ENCODE data around the gene DLGAP4. TPM values are rescaled to one million over a fixed set of nuclear protein-coding genes. Genes with fewer than 3 reads are reported as not detected.

DLGAP4 gene
- total and polyA plus RNA-seq, 2 of the 13 experiments (the other 11 are each of a cell fraction or from before 2014, with no cell fraction given) = 15.2 to 26.7 TPM

- peak overlapping the region; percentile 100 for H3K4me2 ChIP-seq (ENCODE audit: low read depth, low read length)
- ATAC-seq (peak; percentile 46), FAIRE-seq (no peak), DNase-seq (ENCODE audit: low spot score) (no peak)
- 3% methylated on average over 21 of the region's 21 CpGs for WGBS (ENCODE audit: low lambda C conversion rate)
- peak overlapping the region; percentile 49 for H3K27ac ChIP-seq (ENCODE audit: extremely low read length, insufficient read depth, low read length)
- no peaks in the 10 kb centered on the region; a peak in 1 of 5 replicates for H3K27me3 ChIP-seq (ENCODE audit: control insufficient read depth in 1 of 2, insufficient read depth in 2 of 2, low read length in 2 of 2)
- H3K4me3 ChIP-seq (replicated peaks in 1 of 3; ENCODE audit: insufficient read depth in 1 of 3, low read depth in 2 of 3, low read length in 3 of 3) = peak overlapping the region; percentile 71 to 90 (median 84)
- H3K36me3 ChIP-seq (replicated peaks in 1 of 2; ENCODE audit: control insufficient read depth in 1 of 2, insufficient read depth in 2 of 2, low read length in 2 of 2) = peaks cover 0 to 4% of the 10 kb centered on the region in 2 experiments; a peak in 2 of 5 replicates
- in situ Hi-C loops (cut with HindIII; ENCODE audit: extremely low pct_ligation_motif_present, low pct_unique_long_range_greater_than_20kb) = no loop called here
- POLR2A ChIA-PET = interaction anchor here (0.7 to 2.5 kb wide), 4 partner anchors 9 to 282 kb away, joined by 3 to 13 read pairs (median 6); partner anchors contain the start of gene RAB5IF
- CTCF ChIA-PET (ENCODE audit: low intra/inter-chr PET ratio, low total read pairs) = no interaction called here
- H3K9me3 ChIP-seq (ENCODE audit: low read length) = no peaks in the 10 kb centered on the region
- peak overlapping the region; percentile 86 for H3K9ac ChIP-seq (ENCODE audit: insufficient read depth, low read depth, low read length)
- no TSS peak for BruUV-seq (replicated peaks)
- no peak overlapping the region for H2AFZ ChIP-seq (ENCODE audit: low read length)
- peaks cover 33% of the 10 kb centered on the region for H4K20me1 ChIP-seq (ENCODE audit: insufficient read depth, low read length)
- peaks cover 60% of the 10 kb centered on the region for H3K4me1 ChIP-seq (ENCODE audit: insufficient read depth, low read length)
- intact Hi-C loops (cut with micrococcal nuclease; ENCODE audit: unreplicated experiment) = loop anchor here (10.0 kb wide), 1 partner anchor 112 kb away; the partner anchor contains the start of gene TGIF2
- H3K79me2 ChIP-seq (ENCODE audit: insufficient read depth, low read length) = peaks cover 40% of the 10 kb centered on the region
- TF ChIP-seq POLR2G (IDR thresholded peaks at IDR 0.05; ENCODE audit: low read depth, low read length) (no peak; the same call in none of the 2 replicates), SIN3B (IDR thresholded peaks at IDR 0.05; ENCODE audit: low read length) (no peak), ZNF350 (CRISPR knock-in tag; IDR thresholded peaks at IDR 0.05; ENCODE audit: borderline replicate concordance, low read depth) (peak; percentile 34; the same call in 1 of the 2 replicates), YY1 (IDR thresholded peaks at IDR 0.05; ENCODE audit: insufficient read depth, insufficient replicate concordance, low read depth, low read length) (no peak), ZNF383 (CRISPR knock-in tag; IDR thresholded peaks at IDR 0.05; ENCODE audit: borderline replicate concordance) (no peak), HNRNPL (IDR thresholded peaks at IDR 0.05; ENCODE audit: low read depth, low read length) (peak; percentile 99), ZNF619 (CRISPR knock-in tag; IDR thresholded peaks at IDR 0.05) (peak; percentile 23; the same call in 1 of the 2 replicates), ZNF280B (CRISPR knock-in tag; IDR thresholded peaks at IDR 0.05; ENCODE audit: borderline replicate concordance) (no peak; the same call in 1 of the 2 replicates)
- TF ChIP-seq, protein P1, sequence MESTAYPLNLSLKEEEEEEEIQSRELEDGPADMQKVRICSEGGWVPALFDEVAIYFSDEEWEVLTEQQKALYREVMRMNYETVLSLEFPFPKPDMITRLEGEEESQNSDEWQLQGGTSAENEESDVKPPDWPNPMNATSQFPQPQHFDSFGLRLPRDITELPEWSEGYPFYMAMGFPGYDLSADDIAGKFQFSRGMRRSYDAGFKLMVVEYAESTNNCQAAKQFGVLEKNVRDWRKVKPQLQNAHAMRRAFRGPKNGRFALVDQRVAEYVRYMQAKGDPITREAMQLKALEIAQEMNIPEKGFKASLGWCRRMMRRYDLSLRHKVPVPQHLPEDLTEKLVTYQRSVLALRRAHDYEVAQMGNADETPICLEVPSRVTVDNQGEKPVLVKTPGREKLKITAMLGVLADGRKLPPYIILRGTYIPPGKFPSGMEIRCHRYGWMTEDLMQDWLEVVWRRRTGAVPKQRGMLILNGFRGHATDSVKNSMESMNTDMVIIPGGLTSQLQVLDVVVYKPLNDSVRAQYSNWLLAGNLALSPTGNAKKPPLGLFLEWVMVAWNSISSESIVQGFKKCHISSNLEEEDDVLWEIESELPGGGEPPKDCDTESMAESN (CRISPR knock-in tag; conservative IDR thresholded peaks at IDR 0.05) = peak; percentile 42; the same call in 1 of the 2 replicates
- TF ChIP-seq, protein P2, sequence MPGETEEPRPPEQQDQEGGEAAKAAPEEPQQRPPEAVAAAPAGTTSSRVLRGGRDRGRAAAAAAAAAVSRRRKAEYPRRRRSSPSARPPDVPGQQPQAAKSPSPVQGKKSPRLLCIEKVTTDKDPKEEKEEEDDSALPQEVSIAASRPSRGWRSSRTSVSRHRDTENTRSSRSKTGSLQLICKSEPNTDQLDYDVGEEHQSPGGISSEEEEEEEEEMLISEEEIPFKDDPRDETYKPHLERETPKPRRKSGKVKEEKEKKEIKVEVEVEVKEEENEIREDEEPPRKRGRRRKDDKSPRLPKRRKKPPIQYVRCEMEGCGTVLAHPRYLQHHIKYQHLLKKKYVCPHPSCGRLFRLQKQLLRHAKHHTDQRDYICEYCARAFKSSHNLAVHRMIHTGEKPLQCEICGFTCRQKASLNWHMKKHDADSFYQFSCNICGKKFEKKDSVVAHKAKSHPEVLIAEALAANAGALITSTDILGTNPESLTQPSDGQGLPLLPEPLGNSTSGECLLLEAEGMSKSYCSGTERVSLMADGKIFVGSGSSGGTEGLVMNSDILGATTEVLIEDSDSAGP (CRISPR knock-in tag; IDR thresholded peaks at IDR 0.05; ENCODE audit: borderline replicate concordance) = peak; percentile 63; the same call in 1 of the 2 replicates
- TF ChIP-seq, protein P3, sequence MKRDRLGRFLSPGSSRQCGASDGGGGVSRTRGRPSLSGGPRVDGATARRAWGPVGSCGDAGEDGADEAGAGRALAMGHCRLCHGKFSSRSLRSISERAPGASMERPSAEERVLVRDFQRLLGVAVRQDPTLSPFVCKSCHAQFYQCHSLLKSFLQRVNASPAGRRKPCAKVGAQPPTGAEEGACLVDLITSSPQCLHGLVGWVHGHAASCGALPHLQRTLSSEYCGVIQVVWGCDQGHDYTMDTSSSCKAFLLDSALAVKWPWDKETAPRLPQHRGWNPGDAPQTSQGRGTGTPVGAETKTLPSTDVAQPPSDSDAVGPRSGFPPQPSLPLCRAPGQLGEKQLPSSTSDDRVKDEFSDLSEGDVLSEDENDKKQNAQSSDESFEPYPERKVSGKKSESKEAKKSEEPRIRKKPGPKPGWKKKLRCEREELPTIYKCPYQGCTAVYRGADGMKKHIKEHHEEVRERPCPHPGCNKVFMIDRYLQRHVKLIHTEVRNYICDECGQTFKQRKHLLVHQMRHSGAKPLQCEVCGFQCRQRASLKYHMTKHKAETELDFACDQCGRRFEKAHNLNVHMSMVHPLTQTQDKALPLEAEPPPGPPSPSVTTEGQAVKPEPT (CRISPR knock-in tag; IDR thresholded peaks at IDR 0.05; ENCODE audit: low read depth) = peak; percentile 18; the same call in 1 of the 2 replicates
- TF ChIP-seq, protein P4, sequence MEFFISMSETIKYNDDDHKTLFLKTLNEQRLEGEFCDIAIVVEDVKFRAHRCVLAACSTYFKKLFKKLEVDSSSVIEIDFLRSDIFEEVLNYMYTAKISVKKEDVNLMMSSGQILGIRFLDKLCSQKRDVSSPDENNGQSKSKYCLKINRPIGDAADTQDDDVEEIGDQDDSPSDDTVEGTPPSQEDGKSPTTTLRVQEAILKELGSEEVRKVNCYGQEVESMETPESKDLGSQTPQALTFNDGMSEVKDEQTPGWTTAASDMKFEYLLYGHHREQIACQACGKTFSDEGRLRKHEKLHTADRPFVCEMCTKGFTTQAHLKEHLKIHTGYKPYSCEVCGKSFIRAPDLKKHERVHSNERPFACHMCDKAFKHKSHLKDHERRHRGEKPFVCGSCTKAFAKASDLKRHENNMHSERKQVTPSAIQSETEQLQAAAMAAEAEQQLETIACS (CRISPR knock-in tag; IDR thresholded peaks at IDR 0.05) = no peak
These were observed 156.5 kb downstream of the DLGAP4 start for GRCh38 chr20:36462440-36463211.

Data from HepG2 (cell line).